Left ventricle myocardium inferior (tissue), 1 donor: ENCODE results near the gene DOHH. TPM values are rescaled to one million over a fixed set of nuclear protein-coding genes. Genes with fewer than 3 reads are reported as not detected.

Source experiments
- DNase-seq: peaks from one replicate; pipeline ENCODE4 v3.0.0-alpha.2; 2020
- H3K27ac ChIP-seq: fragments of 200-600 bp; replicated peaks from 2 replicates; pipeline ENCODE4 v1.8.0; 2021
- H3K27me3 ChIP-seq: fragments of 200-600 bp; 2 replicates; pipeline ENCODE4 v1.8.0; 2021; ENCODE audit warnings: low read depth
- H3K36me3 ChIP-seq: fragments of 200-600 bp; 2 replicates; pipeline ENCODE4 v1.8.0; 2021
- H3K4me1 ChIP-seq: fragments of 200-600 bp; 2 replicates; pipeline ENCODE4 v1.8.0; 2021
- H3K4me3 ChIP-seq: fragments of 200-600 bp; 2 replicates; pipeline ENCODE4 v1.8.0; 2021; ENCODE audit warnings: mild to moderate bottlenecking, moderate library complexity
- H3K9me3 ChIP-seq: fragments of 200-600 bp; replicated peaks from 2 replicates; pipeline ENCODE4 v1.8.0; 2021
- CTCF ChIP-seq: fragments of 200-600 bp; IDR thresholded peaks from 2 replicates; pipeline ENCODE4 v1.8.0; 2021; ENCODE audit warnings: antibody characterized with exemption, mild to moderate bottlenecking, borderline replicate concordance
- intact Hi-C: fragments of 100-400 bp; cut with micrococcal nuclease; formaldehyde crosslinking; loops from one replicate; pipeline ENCODE4 v1.11.0; 2022
- total RNA-seq: library from RNA; stranded (reverse); fragmentation: NEBNext Ultra II Directional; extraction: Animal tissue kit (Norgen Biotek cat#: 25700); gene quantifications from one replicate; pipeline ENCODE4 v1.2.1, GENCODE V29; 2021
- donor health status: DM: no; HTN: yes; CAD: no; lungs with severe emphysema.

The DOHH gene
- total RNA-seq, 1 donor from 2014 or later = 11.1 TPM

GRCh38 chr19:3483226-3483628 is 17.2 kb downstream of the DOHH start, which contains the start of gene SMIM44:
SMIM44 (minus strand) TSS chr19:3483441; CDS start chr19:3483403, 38 bp downstream.
- Histone ChIP-seq H3K27ac (no peak within 1 kb of the TSS), H3K36me3 (no peaks in the 10 kb centered on the region), H3K4me3 (no peak within 1 kb of the TSS), H3K9me3 (no peaks in the 10 kb centered on the region), H3K27me3 (peaks cover 78% of the 10 kb centered on the region), H3K4me1 (no peaks in the 10 kb centered on the region)
- DNase-seq = no peak
- intact Hi-C loops = no loop called here
- TF ChIP-seq CTCF = no peak

GRCh38 chr19:3482507-3483225 is 17.8 kb downstream of the DOHH start:
- intact Hi-C loops = no loop called here
- DNase-seq = no peak
- TF ChIP-seq CTCF = no peak
- H3K4me3 ChIP-seq = no peak overlapping the region
- H3K27me3 ChIP-seq = peaks cover 79% of the 10 kb centered on the region
- no peaks in the 10 kb centered on the region for H3K36me3 ChIP-seq
- no peaks in the 10 kb centered on the region for H3K9me3 ChIP-seq
- no peak overlapping the region for H3K27ac ChIP-seq
- no peaks in the 10 kb centered on the region for H3K4me1 ChIP-seq

DNA sequence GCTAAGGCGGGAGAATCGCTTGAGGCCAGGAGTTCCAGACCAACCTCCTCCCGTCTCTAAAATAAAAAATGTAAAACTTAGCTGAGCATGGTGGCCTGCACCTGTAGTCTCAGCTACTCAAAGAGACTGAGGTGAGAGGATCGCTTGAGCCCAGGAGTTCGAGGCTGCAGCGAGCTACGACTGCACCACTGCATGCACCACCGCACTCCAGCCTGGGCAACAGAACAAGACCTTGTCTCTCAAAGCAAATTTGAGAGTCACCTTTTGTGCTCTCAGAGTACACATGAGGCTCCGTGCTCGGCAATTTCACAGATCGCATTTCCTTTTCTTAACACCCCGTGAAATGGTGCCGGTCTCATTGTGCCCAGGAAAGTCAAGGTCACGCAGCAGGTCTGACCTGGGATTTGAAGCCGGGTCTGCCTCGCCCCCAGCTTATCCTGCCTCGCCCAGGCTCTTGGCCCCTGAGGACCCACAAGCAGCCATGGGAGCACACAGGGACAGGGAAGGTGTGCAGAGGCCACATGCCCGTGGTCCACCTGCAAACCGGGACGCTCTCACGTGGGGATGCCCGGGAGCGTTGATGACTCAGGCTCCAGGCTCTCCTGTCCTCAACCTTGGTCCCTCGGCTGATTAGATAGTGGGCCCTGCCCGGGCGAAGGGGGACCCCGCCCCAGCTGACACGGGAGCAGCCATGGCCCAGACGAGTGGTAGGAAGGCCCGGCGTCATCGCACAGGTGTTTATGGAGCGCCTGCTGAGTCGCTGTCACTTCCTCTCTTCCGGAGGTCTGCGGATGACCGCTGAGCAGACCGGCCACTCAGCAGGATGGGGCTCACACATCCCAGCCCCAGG is 19.0 kb downstream of the DOHH start:
- no peaks in the 10 kb centered on the region for H3K36me3 ChIP-seq
- DNase-seq = no peak
- intact Hi-C loops = no loop called here
- peaks cover 81% of the 10 kb centered on the region for H3K27me3 ChIP-seq
- H3K4me3 ChIP-seq = no peak overlapping the region
- no peak for TF ChIP-seq CTCF
- H3K4me1 ChIP-seq = no peaks in the 10 kb centered on the region
- no peaks in the 10 kb centered on the region for H3K9me3 ChIP-seq
- no peak overlapping the region for H3K27ac ChIP-seq

DNA sequence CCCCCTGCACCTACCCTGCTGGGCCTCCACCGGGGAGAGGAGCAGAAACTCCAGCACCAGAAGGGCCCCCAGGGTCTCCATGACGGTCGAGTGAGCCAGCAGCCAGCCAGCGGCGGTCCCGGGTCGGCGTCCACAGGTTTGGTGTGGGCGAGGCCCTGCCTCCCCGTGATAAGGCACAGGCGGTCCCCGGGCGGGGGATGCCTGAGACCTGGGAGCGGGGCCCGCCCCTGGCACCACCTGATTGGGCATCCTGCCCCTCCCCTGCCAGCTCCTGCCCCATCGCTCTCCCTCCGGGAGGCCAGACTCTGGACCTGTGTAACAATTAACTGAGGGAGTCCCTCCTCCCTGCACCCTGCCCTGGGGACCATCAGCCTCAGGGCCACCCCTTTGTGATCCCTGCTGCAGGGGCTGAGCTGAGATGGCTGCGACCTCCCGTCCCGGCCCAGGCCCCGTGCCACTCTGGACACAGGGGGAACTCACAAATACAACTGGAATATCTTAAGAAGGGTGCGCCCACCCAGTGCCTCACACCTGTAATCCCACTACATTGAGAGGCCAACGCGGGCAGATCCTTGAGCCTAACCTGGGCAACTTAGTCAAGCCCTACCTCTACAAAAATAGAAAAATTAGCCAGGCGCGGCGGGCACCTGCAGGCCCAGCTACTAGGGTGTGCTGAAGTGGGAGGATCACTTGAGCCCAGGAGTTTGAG is 19.9 kb downstream of the DOHH start, which contains the start of gene SMIM24:
Gene SMIM24, minus strand, starts transcription at position 143 of the 709 bp plus-strand sequence. Its CDS starts 62 bp downstream, at position 81.
- H3K27me3 ChIP-seq = peaks cover 82% of the 10 kb centered on the region

More for the DNA sequence above, 19.9 kb downstream of the DOHH start, which contains the start of gene SMIM24:
- Histone ChIP-seq H3K4me3 (no peak within 1 kb of the TSS), H3K4me1 (no peaks in the 10 kb centered on the region), H3K9me3 (no peaks in the 10 kb centered on the region), H3K27ac (no peak within 1 kb of the TSS), H3K36me3 (no peaks in the 10 kb centered on the region)
- intact Hi-C loops = no loop called here
- no peak for DNase-seq
- TF ChIP-seq CTCF = no peak
